RKO (cell line): Measurements from ENCODE around the gene PLVAP.
A peak's percentile ranks its signal among the peaks of the same experiment; 100 is the strongest.

Source experiments
- DNase-seq: peaks from one replicate; pipeline ENCODE4 v3.0.0-alpha.2; 2016; ENCODE audit warnings: low spot score

PLVAP gene

GRCh38 chr19:17333611-17334413 is 43.3 kb downstream of the PLVAP start:
- DNase-seq = peak; percentile 90

DNA sequence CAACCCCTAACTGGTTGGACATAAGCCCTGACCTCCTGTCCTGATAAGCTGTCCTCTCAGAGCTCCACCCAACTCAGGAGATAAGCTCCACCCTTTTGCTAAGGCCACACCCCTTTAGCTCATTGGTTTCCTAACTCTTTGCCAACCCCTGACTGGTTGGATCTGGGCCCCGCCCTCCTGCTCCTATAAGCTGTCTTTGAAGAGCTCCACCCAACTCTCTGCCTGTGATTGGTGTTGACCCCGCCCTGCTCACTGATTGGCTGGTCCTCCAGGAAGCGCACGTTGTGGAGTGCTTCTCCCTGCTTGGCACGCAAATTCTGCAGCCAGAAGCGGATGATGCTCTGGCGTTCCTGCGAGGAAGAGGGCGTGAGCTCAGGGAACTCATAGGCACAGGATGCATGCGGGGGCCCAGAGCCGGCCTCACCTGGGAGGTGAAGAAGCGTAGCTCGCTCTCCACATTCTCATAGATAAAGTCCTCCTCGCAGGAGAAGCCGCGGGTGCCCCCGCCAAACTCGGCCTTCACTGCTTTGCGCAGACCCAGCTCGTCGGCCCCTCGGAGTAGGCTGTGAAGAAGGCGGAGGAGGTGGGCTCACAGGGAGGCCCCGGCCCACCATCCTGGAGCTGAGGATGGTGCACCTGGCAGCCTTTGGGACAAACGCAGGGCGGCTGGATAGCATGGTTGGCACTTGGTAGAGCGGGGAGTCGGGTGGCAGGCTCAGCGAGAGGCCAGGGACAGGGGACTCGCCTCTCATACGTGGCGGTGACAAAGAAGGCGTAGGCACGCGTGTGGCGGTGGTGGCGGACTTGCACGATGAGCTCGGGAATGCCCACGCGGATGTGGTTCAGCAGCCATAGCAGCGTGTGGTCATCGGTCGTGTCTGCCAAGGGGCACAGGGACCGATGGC is 44.2 kb downstream of the PLVAP start:
- DNase-seq = peak; percentile 82

GRCh38 chr19:17332360-17332676 is 44.8 kb downstream of the PLVAP start:
- no peak for DNase-seq

GRCh38 chr19:17331045-17331558 is 46.0 kb downstream of the PLVAP start:
- no peak for DNase-seq

- DNase-seq = no peak
Observed at GRCh38 chr19:17330262-17331044, 46.7 kb downstream of the PLVAP start.

GRCh38 chr19:17329366-17330261 is 47.5 kb downstream of the PLVAP start:
- no peak for DNase-seq

DNA sequence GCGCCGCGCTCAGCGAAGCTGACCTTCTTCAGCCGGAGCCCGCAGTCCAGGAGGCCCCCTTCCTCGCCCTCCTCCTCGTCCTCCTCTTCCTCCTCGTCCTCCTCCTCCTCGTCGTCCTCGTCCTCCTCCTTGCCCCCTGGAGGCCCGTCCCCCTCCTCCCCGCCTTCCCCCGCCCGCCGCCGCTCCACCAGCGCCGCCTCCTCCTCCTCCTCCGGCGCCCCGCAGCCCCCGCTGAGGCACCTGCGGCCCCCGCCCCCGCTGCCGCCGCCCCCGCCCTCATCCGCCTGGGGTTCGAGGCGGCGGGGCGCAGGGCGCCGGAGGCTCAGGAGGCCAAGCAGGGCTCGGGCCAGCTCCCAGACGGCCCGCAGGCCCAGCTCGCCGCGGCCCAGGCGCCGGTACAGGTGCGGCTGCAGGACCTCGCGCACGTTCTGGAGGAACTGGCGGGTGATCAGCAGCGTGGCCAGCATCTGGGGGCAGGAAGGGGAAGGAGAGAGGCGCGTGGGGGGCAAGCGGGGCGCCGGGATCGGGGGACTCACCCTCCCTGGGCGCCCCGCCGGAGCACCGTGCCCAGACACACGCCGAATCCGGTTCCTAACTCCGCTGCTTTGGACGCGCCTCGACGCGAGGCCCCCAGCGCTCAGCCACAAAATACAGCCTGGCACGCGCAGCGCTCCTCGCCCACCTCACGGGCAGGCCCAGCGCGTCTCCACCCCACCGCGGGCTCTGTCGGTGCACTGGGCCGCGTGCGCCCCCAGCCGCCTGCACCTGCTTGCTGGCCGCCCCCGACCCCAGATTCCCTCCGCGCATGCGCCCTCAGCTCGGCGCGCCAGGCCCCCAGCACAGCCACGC is 48.4 kb downstream of the PLVAP start:
- no peak for DNase-seq

- no peak for DNase-seq
Observed at GRCh38 chr19:17327654-17328516, 49.3 kb downstream of the PLVAP start.

- no peak for DNase-seq
Observed at GRCh38 chr19:17327068-17327653, 50.0 kb downstream of the PLVAP start.

DNA sequence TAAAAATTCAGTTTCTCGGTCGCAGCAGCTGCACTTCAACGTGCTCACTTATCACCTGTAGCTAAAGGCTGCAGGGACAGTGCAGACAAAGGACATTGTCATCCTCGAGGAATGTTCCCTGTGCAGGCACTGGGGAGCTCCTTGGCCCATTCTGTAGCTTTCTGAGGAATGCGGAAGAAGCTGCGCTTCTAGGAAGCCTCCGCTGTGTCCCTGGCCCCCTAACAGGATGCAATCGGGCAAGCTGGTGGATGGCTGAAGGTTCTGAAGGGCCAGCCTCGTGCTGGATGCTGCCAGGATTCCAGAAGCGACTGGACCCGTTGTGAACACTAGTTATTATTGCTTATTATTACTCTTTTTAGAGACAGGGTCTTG is 50.6 kb downstream of the PLVAP start:
- no peak for DNase-seq

- DNase-seq = no peak
Observed at GRCh38 chr19:17325881-17326594, 51.1 kb downstream of the PLVAP start.

GRCh38 chr19:17325133-17325532 is 52.0 kb downstream of the PLVAP start:
- no peak for DNase-seq

DNA sequence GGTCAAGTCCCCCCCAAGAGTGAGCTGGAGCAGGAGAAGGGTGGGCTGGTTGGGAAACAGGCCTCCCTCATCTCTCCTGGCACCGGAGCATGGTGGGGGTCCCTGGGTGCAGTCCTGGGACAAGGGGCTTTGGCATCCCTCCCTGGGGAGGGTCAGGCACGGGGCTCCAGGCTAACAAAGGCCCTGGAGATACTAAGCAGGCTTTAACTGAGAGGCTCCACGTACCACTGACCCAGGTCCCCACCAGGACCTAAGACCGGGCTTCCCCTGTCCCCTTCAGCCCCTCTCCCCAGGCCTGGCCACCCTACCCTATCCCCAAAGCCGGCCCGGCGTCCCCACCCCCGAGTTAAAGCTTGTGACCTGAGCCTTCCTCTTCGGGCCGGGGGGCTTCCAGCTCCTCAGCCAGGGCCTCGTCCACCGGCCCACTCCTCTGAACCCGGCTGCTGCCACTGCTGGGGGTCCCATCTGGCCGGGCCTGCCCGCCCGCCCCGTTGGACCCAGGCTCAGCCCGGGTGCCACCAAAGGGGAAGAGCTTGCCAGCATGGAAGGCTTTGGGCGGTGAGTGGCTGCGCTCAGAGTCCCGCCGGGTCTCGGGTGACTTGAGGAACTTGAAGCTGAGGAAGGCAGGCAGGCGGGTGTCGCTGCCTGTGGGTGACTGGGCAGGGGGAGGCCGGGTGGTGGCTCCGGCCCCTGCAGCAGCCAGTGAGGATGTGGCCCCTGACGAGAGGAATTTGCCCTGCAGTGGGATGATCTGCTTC is 52.6 kb downstream of the PLVAP start:
- no peak for DNase-seq

GRCh38 chr19:17323964-17324332 is 53.2 kb downstream of the PLVAP start:
- DNase-seq = no peak

DNA sequence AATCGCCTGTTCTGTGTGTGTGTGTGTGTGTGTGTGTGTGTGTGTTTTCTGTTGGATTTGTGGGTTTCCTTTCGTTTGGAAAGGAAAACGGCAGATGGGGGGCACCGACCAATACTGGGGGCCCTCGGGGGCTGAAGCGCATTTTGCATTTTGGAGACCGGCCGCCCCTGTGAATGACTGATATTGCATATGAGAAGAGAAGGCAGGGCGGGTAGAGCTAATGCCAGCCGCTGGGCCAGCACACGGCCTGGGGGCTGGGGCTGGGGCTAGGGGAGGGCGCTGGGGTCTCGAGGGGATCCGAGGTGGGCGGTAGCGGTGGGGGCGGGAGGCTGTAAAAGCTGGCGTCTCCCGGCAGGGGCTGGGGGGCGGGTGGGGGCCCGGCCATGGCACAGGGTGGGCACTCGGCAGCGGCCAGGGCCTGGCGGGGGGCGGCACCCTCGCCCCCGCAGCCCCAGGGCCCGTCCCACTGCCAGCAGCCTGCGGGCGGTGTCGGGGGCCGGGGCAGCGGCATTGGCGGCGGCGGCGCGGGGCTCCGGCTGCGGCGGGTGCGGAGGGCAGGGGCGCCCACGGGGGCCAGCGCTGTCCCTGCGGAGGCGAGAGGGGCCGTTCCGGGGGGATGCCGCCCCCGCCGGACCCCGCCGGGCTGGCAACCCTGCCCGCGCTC is 53.7 kb downstream of the PLVAP start:
- DNase-seq = no peak

GRCh38 chr19:17322854-17323253 is 54.3 kb downstream of the PLVAP start:
- no peak for DNase-seq
